D341Med (cell line): ENCODE results near the gene MTX3.

ENCODE experiments used
- DNase-seq: peaks from one replicate; pipeline ENCODE4 v3.0.0; 2012; ENCODE audit warnings: low spot score

Gene MTX3

GRCh38 chr5:79990598-79991507, at the start of gene MTX3:
MTX3 (minus strand) TSS chr5:79991262; CDS start chr5:79991238, 24 bp downstream.
- DNase-seq, result peak; percentile 90

- no peak for DNase-seq
These were observed 48.6 kb upstream of the MTX3 start for GRCh38 chr5:80039650-80040049.

- DNase-seq, result no peak
These were observed 46.3 kb upstream of the MTX3 start for GRCh38 chr5:80037366-80037765.

- DNase-seq, result no peak
These were observed 45.6 kb upstream of the MTX3 start for GRCh38 chr5:80036615-80037014.

- no peak for DNase-seq
These were observed 44.8 kb upstream of the MTX3 start for GRCh38 chr5:80035839-80036238.

- no peak for DNase-seq
These were observed 44.1 kb upstream of the MTX3 start, which contains the start of gene THBS4 for GRCh38 chr5:80034962-80035821. THBS4 (plus strand) TSS chr5:80035348; CDS start chr5:80035538, 190 bp downstream.

- no peak for DNase-seq
These were observed 43.5 kb upstream of the MTX3 start for GRCh38 chr5:80034559-80034958.

- no peak for DNase-seq
These were observed 42.5 kb upstream of the MTX3 start for GRCh38 chr5:80033513-80033912.

GRCh38 chr5:80031109-80031508, 40.0 kb upstream of the MTX3 start:
- no peak for DNase-seq

GRCh38 chr5:80026841-80027240, 35.8 kb upstream of the MTX3 start:
- DNase-seq, result no peak

- DNase-seq, result no peak
These were observed 34.0 kb upstream of the MTX3 start for GRCh38 chr5:80025069-80025468.

GRCh38 chr5:80010754-80011392, 19.8 kb upstream of the MTX3 start:
- DNase-seq, result no peak

GRCh38 chr5:80008995-80009765, 18.1 kb upstream of the MTX3 start:
- DNase-seq, result no peak

GRCh38 chr5:80002677-80003076, 11.6 kb upstream of the MTX3 start:
- no peak for DNase-seq

- DNase-seq, result no peak
These were observed 8.7 kb upstream of the MTX3 start for GRCh38 chr5:79999722-80000121.

- DNase-seq, result no peak
These were observed 2.0 kb upstream of the MTX3 start for GRCh38 chr5:79992891-79993657.

GRCh38 chr5:79990205-79990597, 861 bp downstream of the MTX3 start:
- DNase-seq, result no peak

- no peak for DNase-seq
These were observed 4.8 kb downstream of the MTX3 start for GRCh38 chr5:79986260-79986659.

- no peak for DNase-seq
These were observed 5.8 kb downstream of the MTX3 start for GRCh38 chr5:79985288-79985687.

GRCh38 chr5:79984363-79984762, 6.7 kb downstream of the MTX3 start:
- DNase-seq, result no peak

GRCh38 chr5:79983618-79984017, 7.4 kb downstream of the MTX3 start:
- DNase-seq, result no peak
